CD14-positive monocyte (primary cell): ENCODE data around the gene PLA2G12A. TPM values are rescaled to one million over a fixed set of nuclear protein-coding genes. Genes with fewer than 3 reads are reported as not detected.
A peak's percentile ranks its signal among the peaks of the same experiment; 100 is the strongest.

Experiments
- DNase-seq, 3 donors: peaks; one replicate each; pipeline ENCODE4 v3.0.0-alpha.2; 2011 to 2022
- H2AFZ ChIP-seq: 2 replicates; pipeline ENCODE4 v1.6.0; 2012; ENCODE audit warnings: mild to moderate bottlenecking, low read depth, low read length, inconsistent platforms; ENCODE audit not compliant: insufficient read depth, poor library complexity, severe bottlenecking
- H3K27ac ChIP-seq, 2 donors: 1 replicate in 1 of 2; 2 replicates in 1 of 2; pipeline ENCODE4 v1.5.1; 2012 to 2013; ENCODE audit warnings: low read length in 2 of 2, control low read depth in 1 of 2, inconsistent platforms in 1 of 2, low read depth in 1 of 2, mild to moderate bottlenecking in 1 of 2
- H3K27me3 ChIP-seq, 2 donors: one replicate each; pipeline versions ENCODE4 v1.6.0 to v1.6.1; 2011 to 2013; ENCODE audit warnings: low read length in 2 of 2; ENCODE audit not compliant: control insufficient read depth in 2 of 2, insufficient read depth in 2 of 2
- H3K36me3 ChIP-seq, 2 donors: replicated peaks in 1 of 2; 1 replicate in 1 of 2; 2 replicates in 1 of 2; pipeline versions ENCODE4 v1.5.1 to v1.6.1; 2012 to 2013; ENCODE audit warnings: low read length in 2 of 2, control low read depth in 1 of 2, inconsistent platforms in 1 of 2, mild to moderate bottlenecking in 1 of 2; ENCODE audit not compliant: insufficient read depth in 2 of 2, control insufficient read depth in 1 of 2
- H3K4me1 ChIP-seq, 2 donors: 1 replicate in 1 of 2; 2 replicates in 1 of 2; pipeline versions ENCODE4 v1.5.1 to v1.6.1; 2012 to 2013; ENCODE audit warnings: low read length in 2 of 2, control low read depth in 1 of 2, inconsistent platforms in 1 of 2, mild to moderate bottlenecking in 1 of 2, moderate library complexity in 1 of 2; ENCODE audit not compliant: insufficient read depth in 2 of 2, control insufficient read depth in 1 of 2
- H3K4me2 ChIP-seq: replicated peaks from 2 replicates; pipeline ENCODE3; 2012; ENCODE audit warnings: low read length, moderate library complexity, mild to moderate bottlenecking; ENCODE audit not compliant: poor library complexity, severe bottlenecking; ENCODE audit errors: extremely low read depth
- H3K4me3 ChIP-seq, 3 experiments: fragments of 200-600 bp in 1 of 3; sonication (generic) in 1 of 3; replicated peaks in 1 of 3; 1 replicate in 2 of 3; 2 replicates in 1 of 3; pipeline ENCODE4 v1.5.1; 2011 to 2013; ENCODE audit warnings: low read length in 3 of 3, mild to moderate bottlenecking in 3 of 3, control low read depth in 2 of 3, low read depth in 2 of 3, inconsistent platforms in 1 of 3, moderate library complexity in 1 of 3
- H3K79me2 ChIP-seq: 2 replicates; pipeline ENCODE4 v1.6.0; 2012; ENCODE audit warnings: mild to moderate bottlenecking, control low read depth, inconsistent platforms, low read length, moderate library complexity; ENCODE audit not compliant: insufficient read depth
- H3K9ac ChIP-seq: 2 replicates; pipeline ENCODE4 v1.6.0; 2017; ENCODE audit warnings: low read length, mild to moderate bottlenecking; ENCODE audit not compliant: insufficient read depth, poor library complexity, severe bottlenecking
- H3K9me3 ChIP-seq, 2 donors: replicated peaks in 1 of 2; 1 replicate in 1 of 2; 2 replicates in 1 of 2; pipeline versions ENCODE4 v1.5.1 to v1.6.1; 2012 to 2013; ENCODE audit warnings: low read length in 2 of 2, control low read depth in 1 of 2; ENCODE audit not compliant: control insufficient read depth in 1 of 2, insufficient read depth in 1 of 2
- H4K20me1 ChIP-seq: 2 replicates; pipeline ENCODE4 v1.6.0; 2012; ENCODE audit warnings: mild to moderate bottlenecking, low read length, control low read depth, moderate library complexity; ENCODE audit not compliant: insufficient read depth
- H3K27ac Mint-ChIP-seq, 7 donors: one replicate each; pipeline ENCODE4 v1.8.0; 2020; ENCODE audit warnings: mild to moderate bottlenecking in 7 of 7, mixed read lengths in 7 of 7, moderate library complexity in 6 of 7, inconsistent platforms in 2 of 7
- H3K27me3 Mint-ChIP-seq, 3 donors: one replicate each; pipeline ENCODE4 v1.8.0; 2021 to 2022; ENCODE audit warnings: low read depth in 3 of 3, mild to moderate bottlenecking in 3 of 3, mixed read lengths in 3 of 3, moderate library complexity in 3 of 3, inconsistent platforms in 1 of 3
- H3K36me3 Mint-ChIP-seq, 2 donors: one replicate each; pipeline ENCODE4 v1.8.0; 2020; ENCODE audit warnings: mixed read lengths in 2 of 2, inconsistent platforms in 1 of 2, mild to moderate bottlenecking in 1 of 2
- H3K4me1 Mint-ChIP-seq: one replicate; pipeline ENCODE4 v1.8.0; 2020; ENCODE audit warnings: mild to moderate bottlenecking, mixed read lengths
- H3K4me3 Mint-ChIP-seq, 2 donors: one replicate each; pipeline ENCODE4 v1.8.0; 2020; ENCODE audit warnings: mild to moderate bottlenecking in 2 of 2, mixed read lengths in 2 of 2, moderate library complexity in 1 of 2
- H3K9me3 Mint-ChIP-seq, 7 donors: one replicate each; pipeline ENCODE4 v1.8.0; 2020 to 2022; ENCODE audit warnings: mixed read lengths in 7 of 7, mild to moderate bottlenecking in 6 of 7, moderate library complexity in 6 of 7, inconsistent platforms in 2 of 7
- whole genome bisulfite sequencing: methylation state at CpG from one replicate; pipeline ENCODE4 v1.1.5; 2013; ENCODE audit warnings: missing lambda C conversion rate; ENCODE audit not compliant: insufficient coverage; 5-methylcytosine and 5-hydroxymethylcytosine counted together
- intact Hi-C, 2 donors: fragments of 100-400 bp; cut with micrococcal nuclease; formaldehyde crosslinking; loops; one replicate each; pipeline versions ENCODE4 v1.15.0 to v1.15.1; 2023
- polyA plus RNA-seq, 3 donors: library from polyadenylated mRNA; depleted of rRNA in 1 of 3; unstranded in 2 of 3; stranded (reverse) in 1 of 3; fragments of 300-500 nt in 2 of 3; fragments of >200 nt in 1 of 3; fragmentation: Illumina TruSeq in 2 of 3; gene quantifications; 1 replicate in 2 of 3; 2 replicates in 1 of 3; pipeline ENCODE4 v1.2.3, GENCODE V29; 2012 to 2021
- TF ChIP-seq, protein P1 (sequence below): fragments of 200-600 bp; IDR thresholded peaks from one replicate; pipeline ENCODE4 v1.8.0; 2022; ENCODE audit warnings: antibody characterized with exemption, mild to moderate bottlenecking

The PLA2G12A gene
- polyA plus RNA-seq, 3 donors, result 1.8 to 16.2 (median 15.1) TPM

DNA sequence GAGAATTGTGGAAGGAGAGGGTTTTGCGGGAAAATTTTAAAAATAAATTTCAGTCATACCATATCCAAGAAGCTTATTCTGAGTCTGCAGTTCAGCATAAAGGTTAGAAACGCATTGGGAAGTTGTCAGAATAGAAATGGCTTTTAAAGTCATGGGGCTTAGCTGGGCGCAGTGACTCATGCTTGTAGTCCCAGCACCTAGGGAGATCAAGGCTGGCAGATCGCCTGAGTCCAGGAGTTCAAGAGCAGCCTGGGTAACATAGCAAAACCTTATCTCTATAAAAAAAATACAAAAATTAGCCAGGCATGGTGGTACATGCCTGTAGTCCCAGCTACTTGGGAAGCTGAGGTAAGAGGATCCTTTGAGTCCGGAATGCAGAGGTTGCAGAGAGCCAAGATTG is 3.9 kb upstream of the PLA2G12A start:
- Mint-ChIP-seq H3K27me3 (peaks cover 5 to 12% (median 5%) of the 10 kb centered on the region in 3 donors), H3K27ac (no peak overlapping the region)
- TF ChIP-seq, protein P1, sequence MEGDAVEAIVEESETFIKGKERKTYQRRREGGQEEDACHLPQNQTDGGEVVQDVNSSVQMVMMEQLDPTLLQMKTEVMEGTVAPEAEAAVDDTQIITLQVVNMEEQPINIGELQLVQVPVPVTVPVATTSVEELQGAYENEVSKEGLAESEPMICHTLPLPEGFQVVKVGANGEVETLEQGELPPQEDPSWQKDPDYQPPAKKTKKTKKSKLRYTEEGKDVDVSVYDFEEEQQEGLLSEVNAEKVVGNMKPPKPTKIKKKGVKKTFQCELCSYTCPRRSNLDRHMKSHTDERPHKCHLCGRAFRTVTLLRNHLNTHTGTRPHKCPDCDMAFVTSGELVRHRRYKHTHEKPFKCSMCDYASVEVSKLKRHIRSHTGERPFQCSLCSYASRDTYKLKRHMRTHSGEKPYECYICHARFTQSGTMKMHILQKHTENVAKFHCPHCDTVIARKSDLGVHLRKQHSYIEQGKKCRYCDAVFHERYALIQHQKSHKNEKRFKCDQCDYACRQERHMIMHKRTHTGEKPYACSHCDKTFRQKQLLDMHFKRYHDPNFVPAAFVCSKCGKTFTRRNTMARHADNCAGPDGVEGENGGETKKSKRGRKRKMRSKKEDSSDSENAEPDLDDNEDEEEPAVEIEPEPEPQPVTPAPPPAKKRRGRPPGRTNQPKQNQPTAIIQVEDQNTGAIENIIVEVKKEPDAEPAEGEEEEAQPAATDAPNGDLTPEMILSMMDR, result no peak

DNA sequence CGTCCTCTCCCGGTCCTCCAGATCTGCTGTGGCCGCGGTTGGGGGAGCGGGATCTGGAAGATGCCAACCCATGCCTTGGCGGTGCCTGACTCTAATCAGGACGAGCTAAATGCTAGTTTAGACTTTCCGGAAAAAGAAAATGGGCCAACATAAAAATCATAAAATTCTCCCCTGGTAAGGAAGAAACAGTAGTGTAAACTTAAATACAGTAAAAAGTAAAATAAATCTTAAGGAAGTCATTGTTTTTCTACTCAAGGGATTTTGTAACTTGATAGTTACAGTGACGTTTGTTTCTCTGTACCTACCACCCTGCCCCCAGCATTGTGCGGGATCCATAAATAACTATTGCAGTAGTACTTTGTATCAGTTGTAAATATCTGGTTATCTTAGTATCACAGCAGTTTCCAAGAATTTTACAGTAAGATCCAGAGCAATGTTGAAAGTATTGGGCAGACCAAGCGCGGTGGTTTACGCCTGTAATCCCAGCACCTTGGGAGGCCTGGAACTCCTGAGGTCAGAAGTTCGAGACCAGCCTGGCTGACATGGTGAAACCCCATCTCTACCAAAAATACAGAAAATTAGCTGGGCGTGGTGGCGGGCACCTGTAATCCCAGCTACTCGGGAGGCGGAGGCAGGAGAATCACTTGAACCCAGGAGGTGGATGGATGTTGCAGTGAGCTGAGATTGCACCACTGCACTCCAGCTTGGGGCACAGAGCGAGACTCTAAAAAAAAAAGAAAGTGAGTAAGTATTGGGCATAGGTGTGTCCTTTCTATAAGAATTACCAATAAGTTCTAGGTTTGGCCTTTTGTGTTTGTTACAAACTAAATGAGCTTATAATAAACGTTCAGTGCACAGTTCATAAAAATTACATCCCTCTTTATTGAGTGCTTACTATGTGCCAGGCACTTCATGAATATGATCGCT is 1.0 kb upstream of the PLA2G12A start:
- TF ChIP-seq, protein P1, result no peak
- no peaks in the 10 kb centered on the region for H3K79me2 ChIP-seq
- H4K20me1 ChIP-seq, result no peaks in the 10 kb centered on the region
- peaks cover 16 to 17% of the 10 kb centered on the region in 2 donors for H3K4me1 ChIP-seq
- intact Hi-C loops, result no loop called here
- Mint-ChIP-seq H3K27me3 (peaks cover 5 to 13% (median 7%) of the 10 kb centered on the region in 3 donors), H3K4me1 (peaks cover 15% of the 10 kb centered on the region), H3K36me3 (peaks cover 1 to 4% of the 10 kb centered on the region in 2 donors), H3K4me3 (peak overlapping the region; percentile 90 to 93), H3K27ac (peak overlapping the region in 4 of 7 donors; percentile 37 to 61 (median 48)), H3K9me3 (no peaks in the 10 kb centered on the region)
- no peaks in the 10 kb centered on the region for H3K9me3 ChIP-seq
- H2AFZ ChIP-seq, result peak overlapping the region; percentile 96
- DNase-seq, result no peak
- H3K4me2 ChIP-seq, result peak overlapping the region; percentile 82
- H3K36me3 ChIP-seq, result no peaks in the 10 kb centered on the region
- 62% methylated on average over 11 of the region's 21 CpGs for WGBS
- peak overlapping the region; percentile 60 for H3K9ac ChIP-seq
- peak overlapping the region; percentile 11 to 59 for H3K27ac ChIP-seq
- peak overlapping the region; percentile 68 to 90 (median 86) for H3K4me3 ChIP-seq
- peaks cover 0 to 5% of the 10 kb centered on the region in 2 donors for H3K27me3 ChIP-seq

More for the DNA sequence above, 3.9 kb upstream of the PLA2G12A start:
- H3K9me3 Mint-ChIP-seq, result no peaks in the 10 kb centered on the region
- Histone ChIP-seq H4K20me1 (no peaks in the 10 kb centered on the region), H3K79me2 (no peaks in the 10 kb centered on the region), H3K4me1 (peaks cover 12 to 15% of the 10 kb centered on the region in 2 donors), H3K36me3 (no peaks in the 10 kb centered on the region), H3K9ac (no peak overlapping the region), H3K27ac (no peak overlapping the region), H2AFZ (no peak overlapping the region), H3K4me3 (no peak overlapping the region), H3K4me2 (no peak overlapping the region), H3K9me3 (no peaks in the 10 kb centered on the region), H3K27me3 (peaks cover 0 to 5% of the 10 kb centered on the region in 2 donors)
- no peak overlapping the region for H3K4me3 Mint-ChIP-seq
- DNase-seq, result no peak
- 100% methylated on average over 1 of the region's 5 CpGs for WGBS
- H3K4me1 Mint-ChIP-seq, result peaks cover 12% of the 10 kb centered on the region
- no peaks in the 10 kb centered on the region for H3K36me3 Mint-ChIP-seq
- intact Hi-C loops, result no loop called here
